K562 (cell line): ENCODE data around the gene AQP6. TPM values are rescaled to one million over a fixed set of nuclear protein-coding genes. Genes with fewer than 3 reads are reported as not detected.

ENCODE experiments used
- ATAC-seq: fragments of 200-7000 bp; cut with Tn5 transposase; 3 replicates; pipeline ENCODE4 v1.9.1; 2020; ENCODE audit warnings: moderate library complexity
- BruUV-seq: library from RNA; stranded (reverse); fragments of 400-500 nt; replicated peaks from 2 replicates; lab custom pipeline; 2021; lab: Mats Ljungman, UMichigan
- CTCF ChIA-PET: fragments of 300-600 bp; formaldehyde crosslinking; extraction: SDS; loops from one replicate; lab custom pipeline; 2021; ENCODE audit warnings: low intra/inter-chr PET ratio; lab: Yijun Ruan, JAX
- POLR2A ChIA-PET: fragments of 300-600, 350-650 bp; sonication (Branson Sonifier 250); formaldehyde crosslinking; extraction: SDS; loops from one replicate; lab custom pipeline; 2021; ENCODE audit warnings: antibody characterized with exemption, inconsistent platforms; lab: Yijun Ruan, JAX
- DNase-seq, 4 experiments: peaks; one replicate each; pipeline versions ENCODE4 v3.0.0 to v3.0.0-alpha.2; 2011 to 2018; ENCODE audit warnings: low spot score in 3 of 4, mixed read lengths in 3 of 4; ENCODE audit errors: extremely low read depth in 1 of 4
- FAIRE-seq: peaks from 2 replicates; lab custom pipeline; 2011; peaks lifted over from hg19 to GRCh38; lab: Jason Lieb, UNC
- H2AFZ ChIP-seq: 2 replicates; pipeline ENCODE4 v1.6.0; 2011; ENCODE audit warnings: low read depth, low read length, control low read depth, inconsistent platforms
- H3K27ac ChIP-seq: fragments of 200-600 bp; 3 replicates; pipeline ENCODE4 v1.8.0; 2011; ENCODE audit warnings: low read depth, mild to moderate bottlenecking, control low read depth, inconsistent platforms, low read length, moderate library complexity, mixed read lengths; ENCODE audit errors: extremely low read depth
- H3K27me3 ChIP-seq, 2 experiments: fragments of 300-600 bp in 1 of 2; 2 replicates in 1 of 2; 3 replicates in 1 of 2; pipeline versions ENCODE4 v1.6.0 to v1.8.0; 2011; ENCODE audit warnings: inconsistent platforms in 2 of 2, low read length in 2 of 2, mild to moderate bottlenecking in 1 of 2, mixed read lengths in 1 of 2, moderate library complexity in 1 of 2; ENCODE audit not compliant: control insufficient read depth in 2 of 2, insufficient read depth in 2 of 2
- H3K36me3 ChIP-seq: fragments of 300-600 bp; 3 replicates; pipeline ENCODE4 v1.8.0; 2011; ENCODE audit warnings: mild to moderate bottlenecking, low read length, inconsistent platforms; ENCODE audit not compliant: control insufficient read depth, insufficient read depth
- H3K4me1 ChIP-seq, 2 experiments: fragments of 200-600 bp in 1 of 2; replicated peaks in 1 of 2; 2 replicates in 1 of 2; 3 replicates in 1 of 2; pipeline versions ENCODE4 v1.5.1 to v1.8.0; 2011; ENCODE audit warnings: inconsistent platforms in 2 of 2, low read length in 2 of 2, mild to moderate bottlenecking in 1 of 2, mixed read lengths in 1 of 2, moderate library complexity in 1 of 2; ENCODE audit not compliant: control insufficient read depth in 2 of 2, insufficient read depth in 2 of 2
- H3K4me2 ChIP-seq: 2 replicates; pipeline ENCODE4 v1.6.1; 2011; ENCODE audit warnings: low read length, control low read depth, inconsistent platforms, mixed read lengths; ENCODE audit not compliant: insufficient read depth
- H3K4me3 ChIP-seq: fragments of 200-600 bp; sonication (generic), shearing (Covaris generic); 2 replicates; pipeline ENCODE4 v1.5.1; 2016; ENCODE audit warnings: control low read depth, inconsistent platforms
- H3K79me2 ChIP-seq: fragments of 200-600 bp; 3 replicates; pipeline ENCODE4 v1.8.0; 2011; ENCODE audit warnings: low read length, inconsistent platforms; ENCODE audit not compliant: control insufficient read depth, insufficient read depth
- H3K9ac ChIP-seq, 2 experiments: 2 replicates each; pipeline versions ENCODE4 v1.6.0 to v1.6.1; 2011; ENCODE audit warnings: low read depth in 2 of 2, low read length in 2 of 2, control low read depth in 1 of 2, inconsistent platforms in 1 of 2, mild to moderate bottlenecking in 1 of 2, mixed read lengths in 1 of 2; ENCODE audit not compliant: insufficient read depth in 1 of 2
- H3K9me1 ChIP-seq: one replicate; pipeline ENCODE4 v1.6.0; 2011; ENCODE audit warnings: inconsistent platforms, mild to moderate bottlenecking, low read length, moderate library complexity; ENCODE audit not compliant: control insufficient read depth, insufficient read depth
- H3K9me3 ChIP-seq: replicated peaks from 2 replicates; pipeline ENCODE4 v1.5.1; 2011; ENCODE audit warnings: low read depth, low read length, inconsistent platforms; ENCODE audit not compliant: control insufficient read depth, insufficient read depth
- H4K20me1 ChIP-seq: replicated peaks from 2 replicates; pipeline ENCODE4 v1.6.1; 2011; ENCODE audit warnings: low read length, inconsistent platforms, mixed read lengths; ENCODE audit not compliant: control insufficient read depth, insufficient read depth
- PTRF ChIP-seq: fragments of 450-650 bp; IDR thresholded peaks from 2 replicates; pipeline ENCODE4 v1.6.1; 2016; ENCODE audit warnings: mild to moderate bottlenecking, missing genetic modification characterization, missing compliant biosample characterization
- RCOR1 ChIP-seq, 2 experiments: IDR thresholded peaks; 2 replicates each; pipeline ENCODE4 v1.6.1; 2012; ENCODE audit warnings: low read depth in 2 of 2, low read length in 2 of 2, borderline replicate concordance in 1 of 2, improper control_type of control experiment in 1 of 2
- SMC3 ChIP-seq: conservative IDR thresholded peaks from 2 replicates; pipeline ENCODE4 v1.6.1; 2011; ENCODE audit warnings: low read depth, low read length, improper control_type of control experiment; ENCODE audit not compliant: insufficient read depth
- ZFPM2 ChIP-seq: fragments of 250-450 bp; sonication (Bioruptor Pico); IDR thresholded peaks from 2 replicates; pipeline ENCODE4 v1.5.1; 2022; ENCODE audit warnings: mild to moderate bottlenecking
- ZNF121 ChIP-seq: sonication (generic); formaldehyde crosslinking; conservative IDR thresholded peaks from 2 replicates; pipeline ENCODE4 v1.8.0; 2022; ENCODE audit warnings: missing genetic modification reagents
- WGBS: fragments of 100-300 bp; shearing (Covaris generic); methylation state at CpG from one replicate; pipeline ENCODE4 v1.1.6; 2016; ENCODE audit warnings: low coverage, mixed read lengths; ENCODE audit not compliant: insufficient coverage; ENCODE audit errors: missing lambda C conversion rate; 5-methylcytosine and 5-hydroxymethylcytosine counted together
- in situ Hi-C: fragments of 300-500 bp; cut with MboI; formaldehyde crosslinking; loops from 4 replicates; pipeline ENCODE4 v1.15.0; 2018; ENCODE audit warnings: inconsistent platforms, mixed read lengths
- intact Hi-C: fragments of 100-400 bp; cut with micrococcal nuclease; formaldehyde crosslinking; loops from 2 replicates; pipeline ENCODE4 v1.14.2; 2022
- polyA plus RNA-seq, 8 experiments: library from polyadenylated mRNA; depleted of rRNA in 4 of 8; stranded (reverse) in 5 of 8; unstranded in 3 of 8; fragments of >200 nt; fragmentation: Nextera tagmentation in 2 of 8; fragmentation: Illumina TruSeq in 1 of 8; extraction: Ambion mirVana in 2 of 8; extraction: Trizol in 1 of 8; gene quantifications; 2 replicates each; pipeline versions ENCODE4 v1.2.1 to v1.2.3, GENCODE V29; 2011 to 2014; ENCODE audit warnings: inconsistent platforms in 1 of 8, missing spikeins in 1 of 8
- total RNA-seq, 7 experiments: library from RNA; depleted of rRNA in 6 of 7; stranded (reverse); fragments of >200 nt in 6 of 7; fragmentation: Illumina TruSeq in 2 of 7; extraction: Trizol in 2 of 7; gene quantifications; 2 replicates each; pipeline versions ENCODE4 v1.2.1 to v1.2.3, GENCODE V29; 2011 to 2021; ENCODE audit warnings: low replicate concordance in 1 of 7
- TF ChIP-seq, protein P1 (sequence below): sonication (generic); formaldehyde crosslinking; IDR thresholded peaks from 2 replicates; pipeline ENCODE4 v1.5.0; 2020; ENCODE audit warnings: missing genetic modification reagents
- TF ChIP-seq, protein P2 (sequence below), 2 experiments: fragments of 450-650 bp; IDR thresholded peaks; 2 replicates each; pipeline ENCODE4 v1.6.1; 2016; ENCODE audit warnings: mild to moderate bottlenecking in 2 of 2, borderline replicate concordance in 1 of 2, low read depth in 1 of 2, moderate library complexity in 1 of 2
- TF ChIP-seq, protein P3 (sequence below), 3 experiments: IDR thresholded peaks in 2 of 3; conservative IDR thresholded peaks in 1 of 3; 2 replicates each; pipeline ENCODE4 v1.5.1; 2011 to 2012; ENCODE audit warnings: low read length in 3 of 3, mild to moderate bottlenecking in 3 of 3, control low read depth in 2 of 3, improper control_type of control experiment in 1 of 3, inconsistent platforms in 1 of 3, low read depth in 1 of 3, mixed read lengths in 1 of 3, moderate library complexity in 1 of 3; ENCODE audit not compliant: insufficient read depth in 2 of 3

AQP6 gene
- total and polyA plus RNA-seq, 9 of the 15 experiments (the other 6 are each of a cell fraction or from before 2014, with no cell fraction given), result 0.05 to 0.12 TPM; not detected in 7

DNA sequence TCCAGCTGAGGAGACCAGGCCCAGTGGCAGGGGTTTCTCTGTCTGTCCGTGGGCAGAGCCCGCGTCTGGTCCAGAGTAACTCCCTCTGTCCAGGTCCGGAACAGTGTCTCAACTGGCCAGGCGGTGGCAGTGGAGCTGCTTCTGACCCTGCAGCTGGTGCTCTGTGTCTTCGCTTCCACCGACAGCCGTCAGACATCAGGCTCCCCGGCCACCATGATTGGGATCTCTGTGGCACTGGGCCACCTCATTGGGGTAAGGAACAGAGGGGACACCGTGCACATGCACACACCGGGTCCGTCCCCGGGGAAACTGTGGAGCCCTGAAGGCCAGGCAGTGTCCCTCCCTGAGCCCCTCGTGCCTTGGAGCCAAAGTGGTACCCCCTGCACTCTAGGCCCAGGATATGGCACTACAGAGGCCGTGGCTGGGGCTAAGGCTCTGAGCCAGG, 1.5 kb downstream of the AQP6 start:
- Histone ChIP-seq H3K4me1 (peaks cover 0 to 31% of the 10 kb centered on the region in 2 experiments; a peak in 2 of 5 replicates), H4K20me1 (peaks cover 18% of the 10 kb centered on the region), H3K27me3 (peaks cover 21 to 50% of the 10 kb centered on the region in 2 experiments; a peak in 4 of 5 replicates), H3K4me3 (no peak overlapping the region), H3K36me3 (no peaks in the 10 kb centered on the region), H3K9ac (no peak overlapping the region; a peak in 1 of 4 replicates), H3K79me2 (no peaks in the 10 kb centered on the region), H3K9me3 (no peaks in the 10 kb centered on the region), H3K4me2 (no peak overlapping the region), H3K9me1 (no peaks in the 10 kb centered on the region), H3K27ac (no peak overlapping the region), H2AFZ (no peak overlapping the region)
- peak; percentile 94 for ATAC-seq
- ChIA-PET POLR2A (interaction anchor here (0.6 to 1.0 kb wide), 5 partner anchors 8 to 201 kb away, joined by 3 to 5 read pairs (median 3); no protein-coding TSS in a partner anchor), CTCF (interaction anchor here (0.6 to 1.5 kb wide), 6 partner anchors 81 to 1244 kb away, joined by 3 to 5 read pairs (median 4); no protein-coding TSS in a partner anchor)
- 13% methylated on average over 15 of the region's 15 CpGs for WGBS
- in situ Hi-C loops (loop anchor here (5.0 kb wide), 1 partner anchor 93 kb away; no protein-coding TSS in a partner anchor), intact Hi-C loops (no loop called here)
- no TSS peak for BruUV-seq
- FAIRE-seq, result peak; percentile 80
- peak; percentile 60 to 70 (median 64) for DNase-seq
- no peak for TF ChIP-seq ZNF121
- TF ChIP-seq, protein P1, sequence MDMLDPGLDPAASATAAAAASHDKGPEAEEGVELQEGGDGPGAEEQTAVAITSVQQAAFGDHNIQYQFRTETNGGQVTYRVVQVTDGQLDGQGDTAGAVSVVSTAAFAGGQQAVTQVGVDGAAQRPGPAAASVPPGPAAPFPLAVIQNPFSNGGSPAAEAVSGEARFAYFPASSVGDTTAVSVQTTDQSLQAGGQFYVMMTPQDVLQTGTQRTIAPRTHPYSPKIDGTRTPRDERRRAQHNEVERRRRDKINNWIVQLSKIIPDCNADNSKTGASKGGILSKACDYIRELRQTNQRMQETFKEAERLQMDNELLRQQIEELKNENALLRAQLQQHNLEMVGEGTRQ, result no peak
- peak; percentile 63 for TF ChIP-seq SMC3
- TF ChIP-seq, protein P2, sequence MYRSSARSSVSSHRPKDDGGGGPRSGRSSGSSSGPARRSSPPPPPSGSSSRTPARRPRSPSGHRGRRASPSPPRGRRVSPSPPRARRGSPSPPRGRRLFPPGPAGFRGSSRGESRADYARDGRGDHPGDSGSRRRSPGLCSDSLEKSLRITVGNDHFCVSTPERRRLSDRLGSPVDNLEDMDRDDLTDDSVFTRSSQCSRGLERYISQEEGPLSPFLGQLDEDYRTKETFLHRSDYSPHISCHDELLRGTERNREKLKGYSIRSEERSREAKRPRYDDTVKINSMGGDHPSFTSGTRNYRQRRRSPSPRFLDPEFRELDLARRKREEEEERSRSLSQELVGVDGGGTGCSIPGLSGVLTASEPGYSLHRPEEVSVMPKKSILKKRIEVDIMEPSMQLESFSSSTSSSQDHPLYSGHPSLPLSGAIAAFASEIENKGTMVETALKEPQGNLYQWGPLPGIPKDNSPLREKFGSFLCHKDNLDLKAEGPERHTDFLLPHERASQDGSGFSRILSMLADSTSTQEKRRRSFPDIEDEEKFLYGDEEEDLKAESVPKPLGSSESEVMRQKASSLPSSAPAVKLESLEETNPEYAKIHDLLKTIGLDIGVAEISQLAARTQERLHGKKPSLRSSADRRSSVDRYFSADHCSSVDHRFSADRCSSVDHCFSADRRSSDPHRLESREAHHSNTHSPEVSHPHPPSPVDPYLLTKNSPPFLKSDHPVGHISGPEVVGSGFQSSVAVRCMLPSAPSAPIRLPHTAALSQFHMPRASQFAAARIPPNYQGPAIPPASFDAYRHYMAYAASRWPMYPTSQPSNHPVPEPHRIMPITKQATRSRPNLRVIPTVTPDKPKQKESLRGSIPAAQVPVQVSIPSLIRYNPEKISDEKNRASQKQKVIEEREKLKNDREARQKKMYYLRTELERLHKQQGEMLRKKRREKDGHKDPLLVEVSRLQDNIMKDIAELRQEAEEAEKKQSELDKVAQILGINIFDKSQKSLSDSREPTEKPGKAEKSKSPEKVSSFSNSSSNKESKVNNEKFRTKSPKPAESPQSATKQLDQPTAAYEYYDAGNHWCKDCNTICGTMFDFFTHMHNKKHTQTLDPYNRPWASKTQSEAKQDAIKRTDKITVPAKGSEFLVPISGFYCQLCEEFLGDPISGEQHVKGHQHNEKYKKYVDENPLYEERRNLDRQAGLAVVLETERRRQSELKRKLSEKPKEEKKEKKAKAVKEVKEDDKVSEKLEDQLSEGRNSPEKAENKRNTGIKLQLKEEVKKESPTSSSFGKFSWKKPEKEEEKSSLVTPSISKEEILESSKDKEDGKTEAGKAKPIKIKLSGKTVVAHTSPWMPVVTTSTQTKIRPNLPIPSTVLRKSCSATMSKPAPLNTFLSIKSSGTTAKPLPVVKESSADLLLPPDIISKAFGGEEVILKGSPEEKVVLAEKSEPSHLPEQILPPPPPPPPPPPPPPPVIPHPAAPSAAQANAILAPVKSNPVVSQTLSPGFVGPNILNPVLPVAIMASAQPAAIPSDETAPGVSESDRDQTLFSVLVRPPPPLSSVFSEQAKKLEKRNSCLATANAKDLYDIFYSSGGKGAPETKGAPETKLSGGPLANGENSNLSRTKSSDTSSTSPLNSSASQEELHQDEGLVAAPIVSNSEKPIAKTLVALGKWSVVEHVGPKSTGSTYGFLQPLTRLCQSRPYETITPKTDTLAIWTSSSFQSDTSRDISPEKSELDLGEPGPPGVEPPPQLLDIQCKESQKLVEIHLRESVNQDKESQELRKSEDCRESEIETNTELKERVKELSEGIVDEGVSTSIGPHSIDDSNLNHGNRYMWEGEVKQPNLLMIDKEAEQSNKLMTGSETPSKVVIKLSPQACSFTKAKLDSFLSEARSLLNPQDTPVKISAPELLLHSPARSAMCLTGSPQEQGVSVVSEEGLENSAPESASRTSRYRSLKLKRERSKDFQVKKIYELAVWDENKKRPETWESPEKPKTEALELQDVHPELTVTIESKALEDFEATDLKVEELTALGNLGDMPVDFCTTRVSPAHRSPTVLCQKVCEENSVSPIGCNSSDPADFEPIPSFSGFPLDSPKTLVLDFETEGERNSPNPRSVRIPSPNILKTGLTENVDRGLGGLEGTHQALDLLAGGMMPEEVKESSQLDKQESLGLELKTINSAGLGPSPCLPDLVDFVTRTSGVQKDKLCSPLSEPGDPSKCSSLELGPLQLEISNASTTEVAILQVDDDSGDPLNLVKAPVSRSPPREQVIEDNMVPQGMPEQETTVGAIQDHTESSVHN (IDR thresholded peaks at IDR 0.05; ENCODE audit: borderline replicate concordance in 1 of 2, low read depth in 1 of 2), result no peak
- TF ChIP-seq RCOR1 (IDR thresholded peaks at IDR 0.05; ENCODE audit: borderline replicate concordance in 1 of 2, low read depth in 2 of 2, low read length in 2 of 2), result peak in 1 of 2 experiments; percentile 22; a peak in 1 of 4 replicates
- TF ChIP-seq, protein P3, sequence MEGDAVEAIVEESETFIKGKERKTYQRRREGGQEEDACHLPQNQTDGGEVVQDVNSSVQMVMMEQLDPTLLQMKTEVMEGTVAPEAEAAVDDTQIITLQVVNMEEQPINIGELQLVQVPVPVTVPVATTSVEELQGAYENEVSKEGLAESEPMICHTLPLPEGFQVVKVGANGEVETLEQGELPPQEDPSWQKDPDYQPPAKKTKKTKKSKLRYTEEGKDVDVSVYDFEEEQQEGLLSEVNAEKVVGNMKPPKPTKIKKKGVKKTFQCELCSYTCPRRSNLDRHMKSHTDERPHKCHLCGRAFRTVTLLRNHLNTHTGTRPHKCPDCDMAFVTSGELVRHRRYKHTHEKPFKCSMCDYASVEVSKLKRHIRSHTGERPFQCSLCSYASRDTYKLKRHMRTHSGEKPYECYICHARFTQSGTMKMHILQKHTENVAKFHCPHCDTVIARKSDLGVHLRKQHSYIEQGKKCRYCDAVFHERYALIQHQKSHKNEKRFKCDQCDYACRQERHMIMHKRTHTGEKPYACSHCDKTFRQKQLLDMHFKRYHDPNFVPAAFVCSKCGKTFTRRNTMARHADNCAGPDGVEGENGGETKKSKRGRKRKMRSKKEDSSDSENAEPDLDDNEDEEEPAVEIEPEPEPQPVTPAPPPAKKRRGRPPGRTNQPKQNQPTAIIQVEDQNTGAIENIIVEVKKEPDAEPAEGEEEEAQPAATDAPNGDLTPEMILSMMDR (IDR thresholded peaks at IDR 0.05 in 2 of 3, conservative IDR thresholded peaks at IDR 0.05 in 1 of 3; ENCODE audit: insufficient read depth in 2 of 3, low read depth in 1 of 3, low read length in 3 of 3), result peak; percentile 71 to 77 (median 72)
- 0 out of 2 replicates have a peak, but pooled peaks have one; percentile 8 for TF ChIP-seq ZFPM2 (CRISPR knock-in tag)
- TF ChIP-seq PTRF (tag), result no peak
